Neural cell (in vitro differentiated cells): ENCODE results near the gene NUP107. TPM values are rescaled to one million over a fixed set of nuclear protein-coding genes. Genes with fewer than 3 reads are reported as not detected.

Source experiments
- H2AFZ ChIP-seq: fragments of 200-600, 300-800 bp; sonication (generic), shearing (Covaris generic); 2 replicates; pipeline ENCODE4 v1.6.0; 2014; ENCODE audit warnings: low read depth, mild to moderate bottlenecking, antibody characterized with exemption, low read length, moderate library complexity
- H3F3A ChIP-seq: fragments of 200-600 bp; shearing (Covaris generic); 2 replicates; pipeline ENCODE4 v1.6.1; 2016; ENCODE audit warnings: mild to moderate bottlenecking, moderate library complexity, mixed read lengths, antibody characterized with exemption, low read length; ENCODE audit not compliant: insufficient read depth, poor library complexity, severe bottlenecking
- H3K27ac ChIP-seq: fragments of 200-600, 300-800 bp; sonication (generic), shearing (Covaris generic); 2 replicates; pipeline ENCODE4 v1.5.1; 2014; ENCODE audit warnings: mild to moderate bottlenecking, low read length, moderate library complexity
- H3K27me3 ChIP-seq: fragments of 300-800, 200-600 bp; sonication (generic), shearing (Covaris generic); 2 replicates; pipeline ENCODE4 v1.6.0; 2014; ENCODE audit warnings: mild to moderate bottlenecking, low read depth, low read length, moderate library complexity; ENCODE audit not compliant: insufficient read depth
- H3K36me3 ChIP-seq: fragments of 300-800, 200-600 bp; sonication (generic), shearing (Covaris generic); 2 replicates; pipeline ENCODE4 v1.5.1; 2014; ENCODE audit warnings: mild to moderate bottlenecking, antibody characterized with exemption, low read length, moderate library complexity; ENCODE audit not compliant: insufficient read depth
- H3K4me2 ChIP-seq: fragments of 300-800, 200-600 bp; sonication (generic), shearing (Covaris generic); 2 replicates; pipeline ENCODE4 v1.6.0; 2014; ENCODE audit warnings: mild to moderate bottlenecking, low read length
- H3K4me3 ChIP-seq: fragments of 300-800, 200-600 bp; sonication (generic), shearing (Covaris generic); 2 replicates; pipeline ENCODE4 v1.5.1; 2014; ENCODE audit warnings: mild to moderate bottlenecking, low read length, moderate library complexity
- H3K79me2 ChIP-seq: fragments of 200-600 bp; shearing (Covaris generic); replicated peaks from 2 replicates; pipeline ENCODE4 v1.6.0; 2014; ENCODE audit warnings: mild to moderate bottlenecking, low read length, moderate library complexity; ENCODE audit not compliant: insufficient read depth
- H3K9ac ChIP-seq: fragments of 300-800, 200-600 bp; sonication (generic), shearing (Covaris generic); 2 replicates; pipeline ENCODE4 v1.6.1; 2016; ENCODE audit warnings: mild to moderate bottlenecking, low read length, mixed read lengths
- H3K9me2 ChIP-seq: fragments of 200-600 bp; shearing (Covaris generic); 2 replicates; pipeline ENCODE4 v1.6.1; 2016; ENCODE audit warnings: mild to moderate bottlenecking, low read length, mixed read lengths; ENCODE audit not compliant: insufficient read depth
- H3K9me3 ChIP-seq: fragments of 200-600, 300-800 bp; sonication (generic), shearing (Covaris generic); 2 replicates; pipeline ENCODE4 v1.6.1; 2016; ENCODE audit warnings: mild to moderate bottlenecking, mixed run types, low read length, moderate library complexity, mixed read lengths
- H4K20me1 ChIP-seq: fragments of 200-600 bp; shearing (Covaris generic); 2 replicates; pipeline ENCODE4 v1.6.1; 2016; ENCODE audit warnings: mild to moderate bottlenecking, mixed run types; ENCODE audit not compliant: insufficient read depth
- EP300 ChIP-seq: fragments of 450-650 bp; conservative IDR thresholded peaks from 2 replicates; pipeline ENCODE4 v1.6.1; 2014; ENCODE audit warnings: antibody characterized with exemption, mild to moderate bottlenecking, moderate library complexity; ENCODE audit not compliant: poor library complexity, severe bottlenecking
- EZH2 ChIP-seq: fragments of 200-600, 300-800 bp; shearing (Covaris generic), sonication (generic); IDR thresholded peaks from 2 replicates; pipeline ENCODE4 v1.6.1; 2014; ENCODE audit warnings: antibody characterized with exemption, low read length, borderline replicate concordance, mild to moderate bottlenecking; ENCODE audit not compliant: insufficient read depth, poor library complexity, severe bottlenecking
- MXI1 ChIP-seq: fragments of 450-650 bp; conservative IDR thresholded peaks from 2 replicates; pipeline ENCODE4 v1.6.1; 2014; ENCODE audit warnings: antibody characterized with exemption, mild to moderate bottlenecking; ENCODE audit not compliant: poor library complexity, severe bottlenecking
- POLR2AphosphoS5 ChIP-seq: IDR thresholded peaks from 2 replicates; pipeline ENCODE4 v1.6.1; 2012
- RAD21 ChIP-seq: fragments of 450-650 bp; conservative IDR thresholded peaks from 2 replicates; pipeline ENCODE4 v1.6.1; 2014; ENCODE audit warnings: antibody characterized with exemption, mild to moderate bottlenecking, moderate library complexity
- SMC3 ChIP-seq: fragments of 450-650 bp; conservative IDR thresholded peaks from 2 replicates; pipeline ENCODE4 v1.6.1; 2014; ENCODE audit warnings: antibody characterized with exemption, mild to moderate bottlenecking, moderate library complexity; ENCODE audit not compliant: poor library complexity
- TAF1 ChIP-seq: IDR thresholded peaks from 2 replicates; pipeline ENCODE4 v1.6.1; 2012; ENCODE audit warnings: low read depth
- polyA plus RNA-seq: library from polyadenylated mRNA; depleted of rRNA; stranded (reverse); fragments of >200 nt; gene quantifications from 2 replicates; pipeline ENCODE4 v1.2.3, GENCODE V29; 2014
- TF ChIP-seq, protein P1 (sequence below): fragments of 450-650 bp; IDR thresholded peaks from 2 replicates; pipeline ENCODE4 v1.5.1; 2014; ENCODE audit warnings: antibody characterized with exemption, mild to moderate bottlenecking, moderate library complexity; ENCODE audit not compliant: poor library complexity, severe bottlenecking
- TF ChIP-seq, protein P2 (sequence below): IDR thresholded peaks from 2 replicates; pipeline ENCODE4 v1.6.1; 2012; ENCODE audit warnings: borderline replicate concordance

The NUP107 gene
- polyA plus RNA-seq, 1 donor from 2014 or later: 64.1 TPM

DNA sequence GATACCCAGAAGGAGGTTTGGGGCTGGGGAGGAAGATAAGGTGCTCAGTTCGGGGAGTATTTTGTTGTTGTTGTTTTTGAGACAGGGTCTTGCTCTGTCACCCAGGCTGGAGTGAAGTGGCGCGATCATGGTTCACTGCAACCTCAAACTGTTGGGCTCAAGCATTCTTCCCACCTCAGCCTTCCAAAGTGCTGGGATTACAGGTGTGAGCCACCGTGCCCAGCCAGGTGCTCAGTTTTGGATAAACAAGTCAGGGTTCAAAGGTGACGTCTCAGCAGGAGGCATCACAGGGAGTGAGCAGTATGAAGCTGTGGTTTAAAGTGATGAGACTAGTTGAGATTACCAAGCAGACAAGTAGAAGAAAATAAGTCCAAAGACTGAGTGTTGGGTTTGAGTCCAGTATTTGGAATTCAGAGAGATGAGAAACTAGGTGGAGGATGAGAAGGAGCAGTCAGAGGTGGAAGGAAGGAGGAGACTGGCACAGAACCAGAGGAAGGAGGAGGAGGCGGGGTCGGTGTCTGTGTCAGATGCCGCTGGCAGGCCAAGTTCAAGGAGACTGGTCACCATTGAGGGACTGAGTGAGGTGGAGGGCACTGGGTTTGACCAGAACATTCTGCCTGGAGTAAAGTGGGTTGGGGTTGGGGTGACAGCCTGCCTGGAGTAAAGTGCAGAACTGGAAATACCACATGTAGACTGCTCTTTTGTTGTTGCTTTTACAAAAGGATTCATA is 75.3 kb downstream of the NUP107 start:
- no peak overlapping the region for H2AFZ ChIP-seq
- H3K4me3 ChIP-seq: no peak overlapping the region
- TF ChIP-seq TAF1 (no peak), SMC3 (no peak)
- no peaks in the 10 kb centered on the region for H4K20me1 ChIP-seq
- peaks cover 7% of the 10 kb centered on the region for H3K36me3 ChIP-seq
- no peaks in the 10 kb centered on the region for H3K27me3 ChIP-seq
- H3K9me3 ChIP-seq: no peaks in the 10 kb centered on the region
- H3K4me2 ChIP-seq: no peak overlapping the region
- no peak overlapping the region for H3K27ac ChIP-seq
- H3K79me2 ChIP-seq: no peaks in the 10 kb centered on the region
- H3K9ac ChIP-seq: no peak overlapping the region
- H3K9me2 ChIP-seq: no peaks in the 10 kb centered on the region
- H3F3A ChIP-seq: no peaks in the 10 kb centered on the region

DNA sequence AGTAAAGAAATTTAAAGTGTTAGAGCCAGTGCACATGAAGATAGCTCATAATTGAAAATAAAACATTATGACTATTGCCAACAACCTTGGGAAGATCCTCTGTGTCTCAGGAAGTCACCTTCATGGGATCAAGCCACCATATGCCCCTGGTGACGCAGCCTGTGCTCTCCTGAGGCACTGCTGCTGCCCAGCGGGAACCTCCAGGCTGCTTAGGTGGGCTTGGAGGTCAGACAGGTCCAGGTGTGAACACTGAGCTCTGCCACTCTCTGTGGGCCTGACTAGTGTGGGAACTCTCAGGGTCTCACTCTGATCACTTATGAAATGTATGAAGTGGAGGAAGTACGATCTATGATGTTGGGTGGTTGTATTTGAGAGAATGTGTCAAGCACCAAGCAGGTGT is 75.9 kb downstream of the NUP107 start:
- Histone ChIP-seq H3K27ac (no peak overlapping the region), H3K36me3 (peaks cover 7% of the 10 kb centered on the region), H2AFZ (no peak overlapping the region), H3K9ac (no peak overlapping the region), H3F3A (no peaks in the 10 kb centered on the region), H3K4me2 (no peak overlapping the region), H4K20me1 (no peaks in the 10 kb centered on the region), H3K9me3 (no peaks in the 10 kb centered on the region), H3K79me2 (no peaks in the 10 kb centered on the region), H3K4me3 (no peak overlapping the region), H3K27me3 (no peaks in the 10 kb centered on the region), H3K9me2 (no peaks in the 10 kb centered on the region)
- no peak for TF ChIP-seq MXI1
- no peak for TF ChIP-seq EP300
- no peak for TF ChIP-seq RAD21
- TF ChIP-seq, protein P1, sequence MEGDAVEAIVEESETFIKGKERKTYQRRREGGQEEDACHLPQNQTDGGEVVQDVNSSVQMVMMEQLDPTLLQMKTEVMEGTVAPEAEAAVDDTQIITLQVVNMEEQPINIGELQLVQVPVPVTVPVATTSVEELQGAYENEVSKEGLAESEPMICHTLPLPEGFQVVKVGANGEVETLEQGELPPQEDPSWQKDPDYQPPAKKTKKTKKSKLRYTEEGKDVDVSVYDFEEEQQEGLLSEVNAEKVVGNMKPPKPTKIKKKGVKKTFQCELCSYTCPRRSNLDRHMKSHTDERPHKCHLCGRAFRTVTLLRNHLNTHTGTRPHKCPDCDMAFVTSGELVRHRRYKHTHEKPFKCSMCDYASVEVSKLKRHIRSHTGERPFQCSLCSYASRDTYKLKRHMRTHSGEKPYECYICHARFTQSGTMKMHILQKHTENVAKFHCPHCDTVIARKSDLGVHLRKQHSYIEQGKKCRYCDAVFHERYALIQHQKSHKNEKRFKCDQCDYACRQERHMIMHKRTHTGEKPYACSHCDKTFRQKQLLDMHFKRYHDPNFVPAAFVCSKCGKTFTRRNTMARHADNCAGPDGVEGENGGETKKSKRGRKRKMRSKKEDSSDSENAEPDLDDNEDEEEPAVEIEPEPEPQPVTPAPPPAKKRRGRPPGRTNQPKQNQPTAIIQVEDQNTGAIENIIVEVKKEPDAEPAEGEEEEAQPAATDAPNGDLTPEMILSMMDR: no peak
- no peak for TF ChIP-seq SMC3
- TF ChIP-seq TAF1: no peak
- TF ChIP-seq EZH2: no peak
- TF ChIP-seq, protein P2, sequence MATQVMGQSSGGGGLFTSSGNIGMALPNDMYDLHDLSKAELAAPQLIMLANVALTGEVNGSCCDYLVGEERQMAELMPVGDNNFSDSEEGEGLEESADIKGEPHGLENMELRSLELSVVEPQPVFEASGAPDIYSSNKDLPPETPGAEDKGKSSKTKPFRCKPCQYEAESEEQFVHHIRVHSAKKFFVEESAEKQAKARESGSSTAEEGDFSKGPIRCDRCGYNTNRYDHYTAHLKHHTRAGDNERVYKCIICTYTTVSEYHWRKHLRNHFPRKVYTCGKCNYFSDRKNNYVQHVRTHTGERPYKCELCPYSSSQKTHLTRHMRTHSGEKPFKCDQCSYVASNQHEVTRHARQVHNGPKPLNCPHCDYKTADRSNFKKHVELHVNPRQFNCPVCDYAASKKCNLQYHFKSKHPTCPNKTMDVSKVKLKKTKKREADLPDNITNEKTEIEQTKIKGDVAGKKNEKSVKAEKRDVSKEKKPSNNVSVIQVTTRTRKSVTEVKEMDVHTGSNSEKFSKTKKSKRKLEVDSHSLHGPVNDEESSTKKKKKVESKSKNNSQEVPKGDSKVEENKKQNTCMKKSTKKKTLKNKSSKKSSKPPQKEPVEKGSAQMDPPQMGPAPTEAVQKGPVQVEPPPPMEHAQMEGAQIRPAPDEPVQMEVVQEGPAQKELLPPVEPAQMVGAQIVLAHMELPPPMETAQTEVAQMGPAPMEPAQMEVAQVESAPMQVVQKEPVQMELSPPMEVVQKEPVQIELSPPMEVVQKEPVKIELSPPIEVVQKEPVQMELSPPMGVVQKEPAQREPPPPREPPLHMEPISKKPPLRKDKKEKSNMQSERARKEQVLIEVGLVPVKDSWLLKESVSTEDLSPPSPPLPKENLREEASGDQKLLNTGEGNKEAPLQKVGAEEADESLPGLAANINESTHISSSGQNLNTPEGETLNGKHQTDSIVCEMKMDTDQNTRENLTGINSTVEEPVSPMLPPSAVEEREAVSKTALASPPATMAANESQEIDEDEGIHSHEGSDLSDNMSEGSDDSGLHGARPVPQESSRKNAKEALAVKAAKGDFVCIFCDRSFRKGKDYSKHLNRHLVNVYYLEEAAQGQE: no peak
- TF ChIP-seq POLR2AphosphoS5: no peak
